Effector memory CD4-positive, alpha-beta T cell (primary cell): Measurements from ENCODE around the gene SIM2.

Experiments used
- DNase-seq, 3 donors: peaks; one replicate each; pipeline ENCODE4 v3.0.0-alpha.2; 2020
- H3K27ac ChIP-seq: 2 replicates; pipeline ENCODE4 v1.7.0; 2013; ENCODE audit warnings: mild to moderate bottlenecking, low read length, moderate library complexity; ENCODE audit not compliant: insufficient read depth, poor library complexity, severe bottlenecking
- H3K27me3 ChIP-seq: replicated peaks from 2 replicates; pipeline ENCODE4 v1.7.0; 2013; ENCODE audit warnings: mild to moderate bottlenecking, low read length; ENCODE audit not compliant: insufficient read depth, control insufficient read depth, poor library complexity, severe bottlenecking
- H3K36me3 ChIP-seq: 2 replicates; pipeline ENCODE4 v1.7.0; 2013; ENCODE audit warnings: mild to moderate bottlenecking, low read length, moderate library complexity; ENCODE audit not compliant: control insufficient read depth, insufficient read depth
- H3K4me1 ChIP-seq: 2 replicates; pipeline ENCODE4 v1.7.0; 2013; ENCODE audit warnings: low read length, mild to moderate bottlenecking; ENCODE audit not compliant: control insufficient read depth, insufficient read depth, poor library complexity, severe bottlenecking
- H3K4me3 ChIP-seq: 2 replicates; pipeline ENCODE4 v1.7.0; 2013; ENCODE audit warnings: low read length, low read depth, mild to moderate bottlenecking; ENCODE audit not compliant: insufficient read depth, poor library complexity, severe bottlenecking
- H3K9me3 ChIP-seq: 2 replicates; pipeline ENCODE4 v1.7.0; 2013; ENCODE audit warnings: mild to moderate bottlenecking, low read length, moderate library complexity; ENCODE audit not compliant: control insufficient read depth

The SIM2 gene

DNA sequence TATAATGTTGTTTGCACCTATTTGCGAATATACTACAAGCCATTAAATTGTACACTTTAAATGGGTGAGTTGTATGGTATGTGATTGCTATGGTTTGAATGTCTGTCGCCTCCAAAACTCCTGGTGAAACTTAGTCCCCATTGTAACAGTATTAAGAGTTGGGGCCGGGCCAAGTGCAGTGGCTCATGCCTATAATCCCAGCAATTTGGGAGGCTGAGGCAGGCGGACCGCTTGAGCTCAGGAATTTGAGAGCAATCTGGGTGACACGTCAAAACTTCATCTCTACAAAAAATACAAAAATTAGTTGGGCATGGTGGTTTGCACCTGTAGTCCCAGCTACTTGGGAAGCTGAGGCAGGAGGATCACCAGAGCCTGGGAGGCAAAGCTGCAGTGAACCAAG, 12.0 kb upstream of the SIM2 start:
- DNase-seq: no peak
- Histone ChIP-seq H3K27me3 (peaks cover 2% of the 10 kb centered on the region), H3K4me3 (no peak overlapping the region), H3K27ac (no peak overlapping the region), H3K9me3 (no peaks in the 10 kb centered on the region), H3K4me1 (no peaks in the 10 kb centered on the region), H3K36me3 (no peaks in the 10 kb centered on the region)

DNA sequence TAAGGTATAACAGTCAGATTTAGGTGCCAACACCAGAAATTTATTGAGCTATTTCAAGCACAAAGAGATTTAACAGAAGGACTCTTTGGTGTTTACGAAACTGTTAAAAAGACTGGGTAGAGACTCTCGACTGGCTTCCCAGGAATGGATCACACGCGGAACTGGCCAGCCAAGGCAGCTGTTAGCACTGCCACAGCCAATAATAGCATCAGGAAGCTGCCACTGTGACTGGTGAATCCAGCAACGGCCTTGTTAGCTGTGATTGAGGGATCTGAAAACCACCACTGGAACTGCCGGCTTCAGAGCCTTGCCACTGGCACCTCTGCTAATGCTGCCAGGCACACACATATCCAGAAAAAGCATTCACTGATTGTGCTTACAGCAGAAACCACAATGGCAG, 10.6 kb upstream of the SIM2 start:
- peaks cover 12% of the 10 kb centered on the region for H3K27me3 ChIP-seq

GRCh38 chr21:36689324-36689723, 9.6 kb upstream of the SIM2 start:
- no peaks in the 10 kb centered on the region for H3K4me1 ChIP-seq
- H3K27me3 ChIP-seq: peaks cover 22% of the 10 kb centered on the region
- H3K9me3 ChIP-seq: no peaks in the 10 kb centered on the region
- DNase-seq: no peak
- H3K36me3 ChIP-seq: no peaks in the 10 kb centered on the region
- H3K27ac ChIP-seq: no peak overlapping the region
- H3K4me3 ChIP-seq: no peak overlapping the region

More for the DNA sequence above, 10.6 kb upstream of the SIM2 start:
- H3K4me1 ChIP-seq: no peaks in the 10 kb centered on the region
- H3K9me3 ChIP-seq: no peaks in the 10 kb centered on the region
- no peak for DNase-seq
- no peaks in the 10 kb centered on the region for H3K36me3 ChIP-seq
- H3K4me3 ChIP-seq: no peak overlapping the region
- no peak overlapping the region for H3K27ac ChIP-seq

DNA sequence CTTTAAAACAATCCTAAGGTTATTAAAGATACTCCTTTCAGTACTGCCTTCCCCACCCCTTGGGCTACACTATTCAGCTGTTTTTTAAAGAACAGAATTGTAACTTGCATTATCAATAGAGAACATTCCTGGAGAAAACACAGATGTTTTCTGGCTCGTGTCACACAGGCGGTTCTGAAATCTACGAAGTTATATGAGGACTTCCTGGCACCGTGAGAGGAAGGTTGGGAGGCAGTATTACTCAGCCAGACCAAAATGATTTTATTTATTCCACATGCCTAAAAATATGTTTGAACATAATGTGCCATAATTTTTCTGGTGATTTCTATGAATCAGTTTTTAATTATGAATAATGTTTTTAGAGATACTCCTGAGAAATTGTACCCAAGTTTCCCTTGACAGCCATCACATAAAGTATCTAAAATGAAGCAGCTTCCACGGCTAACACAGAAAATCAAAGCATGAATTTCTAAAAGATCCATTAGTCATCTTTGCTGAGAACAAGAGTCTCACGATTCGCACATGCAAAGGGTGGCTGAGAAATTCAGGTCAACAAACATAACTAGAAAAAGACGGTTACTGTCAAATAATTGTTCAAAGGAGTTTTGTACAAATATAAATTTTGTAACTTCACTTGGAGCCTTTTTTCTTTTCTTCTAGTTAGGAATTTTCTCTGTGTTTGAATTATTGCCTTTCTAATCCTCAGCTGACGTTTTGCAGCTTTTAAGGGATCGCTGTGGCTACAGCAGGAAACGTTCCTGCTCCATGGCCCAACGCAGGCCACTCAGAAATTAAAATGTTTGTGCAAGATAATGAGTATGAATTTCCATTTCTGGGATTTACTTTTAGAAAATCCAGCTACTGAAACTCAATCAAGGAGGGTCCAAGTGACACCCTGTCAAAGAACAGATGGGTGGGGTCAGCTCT, 8.0 kb upstream of the SIM2 start:
- Histone ChIP-seq H3K27me3 (peaks cover 33% of the 10 kb centered on the region), H3K4me1 (no peaks in the 10 kb centered on the region), H3K27ac (no peak overlapping the region), H3K9me3 (no peaks in the 10 kb centered on the region), H3K4me3 (no peak overlapping the region), H3K36me3 (no peaks in the 10 kb centered on the region)
- DNase-seq: no peak

- H3K36me3 ChIP-seq: no peaks in the 10 kb centered on the region
- no peaks in the 10 kb centered on the region for H3K4me1 ChIP-seq
- no peak overlapping the region for H3K4me3 ChIP-seq
- no peak for DNase-seq
- no peak overlapping the region for H3K27ac ChIP-seq
- peaks cover 40% of the 10 kb centered on the region for H3K27me3 ChIP-seq
- no peaks in the 10 kb centered on the region for H3K9me3 ChIP-seq
These were observed 7.3 kb upstream of the SIM2 start for GRCh38 chr21:36691555-36692041.

- no peak overlapping the region for H3K4me3 ChIP-seq
- H3K36me3 ChIP-seq: no peaks in the 10 kb centered on the region
- H3K27me3 ChIP-seq: peaks cover 46% of the 10 kb centered on the region
- DNase-seq: no peak
- no peaks in the 10 kb centered on the region for H3K4me1 ChIP-seq
- H3K27ac ChIP-seq: no peak overlapping the region
- H3K9me3 ChIP-seq: no peaks in the 10 kb centered on the region
These were observed 6.6 kb upstream of the SIM2 start for GRCh38 chr21:36692114-36692834.

DNA sequence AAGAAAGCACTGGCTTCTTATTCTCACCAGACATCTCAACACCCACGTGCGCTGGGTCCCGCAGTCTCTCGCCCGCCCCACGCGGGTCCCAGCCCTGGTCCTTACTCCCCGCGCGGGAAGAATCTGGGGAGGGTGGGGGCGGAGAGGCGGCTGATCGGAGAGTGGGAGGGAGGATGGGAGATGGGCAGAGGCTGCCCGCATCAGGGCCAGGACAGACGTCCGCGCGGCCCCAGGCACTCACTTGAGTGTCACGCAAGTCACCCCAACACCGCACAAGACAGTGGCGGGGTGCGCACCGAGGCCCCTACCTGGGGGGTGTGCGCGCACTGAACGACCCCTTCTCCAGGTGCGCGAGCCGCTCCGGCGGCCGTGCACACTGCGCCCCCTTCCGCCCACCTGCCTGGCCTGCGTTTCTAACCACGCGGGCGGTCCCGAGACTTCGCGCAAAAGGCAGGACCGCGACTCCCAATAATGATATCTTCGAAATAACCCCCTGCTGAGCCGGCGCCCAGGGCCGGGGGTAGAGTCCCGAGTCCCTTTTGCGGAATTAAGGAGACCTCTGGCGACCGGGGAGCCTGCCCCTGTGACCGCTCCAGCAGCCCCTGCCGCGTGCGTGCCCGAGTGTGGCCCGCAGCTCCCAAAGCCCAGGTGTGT, 6.0 kb upstream of the SIM2 start:
- Histone ChIP-seq H3K9me3 (no peaks in the 10 kb centered on the region), H3K4me1 (no peaks in the 10 kb centered on the region), H3K27me3 (peaks cover 49% of the 10 kb centered on the region), H3K36me3 (no peaks in the 10 kb centered on the region), H3K4me3 (no peak overlapping the region), H3K27ac (no peak overlapping the region)
- no peak for DNase-seq

DNA sequence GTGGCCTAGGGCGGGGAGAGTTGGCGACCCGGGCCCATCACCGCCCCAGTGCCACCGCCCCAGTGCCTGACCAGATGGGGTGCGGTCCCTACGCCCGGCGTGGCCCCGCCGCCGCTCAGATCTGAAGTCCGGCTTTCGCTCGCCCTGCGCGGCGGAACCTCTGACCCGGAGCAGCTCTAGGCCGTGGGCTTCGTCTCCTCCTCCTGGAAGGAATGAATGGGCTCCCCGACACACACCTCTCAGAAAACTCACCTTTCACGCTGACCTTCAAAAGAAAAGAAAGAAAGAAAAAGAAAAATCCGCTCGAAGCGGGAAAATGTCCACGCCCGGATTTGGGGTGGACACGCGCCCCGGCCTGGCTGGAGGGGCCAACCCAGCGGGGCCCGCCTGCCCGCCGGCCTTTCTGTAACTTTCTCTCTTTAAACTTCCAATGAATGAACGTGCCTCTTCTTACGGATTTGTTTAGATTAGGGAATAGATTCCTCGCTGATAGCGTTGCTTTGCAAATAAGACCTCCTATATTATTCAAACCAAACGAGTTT, 5.4 kb upstream of the SIM2 start:
- peaks cover 54% of the 10 kb centered on the region for H3K27me3 ChIP-seq
- H3K36me3 ChIP-seq: no peaks in the 10 kb centered on the region
- DNase-seq: no peak
- no peak overlapping the region for H3K27ac ChIP-seq
- no peaks in the 10 kb centered on the region for H3K9me3 ChIP-seq
- no peaks in the 10 kb centered on the region for H3K4me1 ChIP-seq
- no peak overlapping the region for H3K4me3 ChIP-seq

DNA sequence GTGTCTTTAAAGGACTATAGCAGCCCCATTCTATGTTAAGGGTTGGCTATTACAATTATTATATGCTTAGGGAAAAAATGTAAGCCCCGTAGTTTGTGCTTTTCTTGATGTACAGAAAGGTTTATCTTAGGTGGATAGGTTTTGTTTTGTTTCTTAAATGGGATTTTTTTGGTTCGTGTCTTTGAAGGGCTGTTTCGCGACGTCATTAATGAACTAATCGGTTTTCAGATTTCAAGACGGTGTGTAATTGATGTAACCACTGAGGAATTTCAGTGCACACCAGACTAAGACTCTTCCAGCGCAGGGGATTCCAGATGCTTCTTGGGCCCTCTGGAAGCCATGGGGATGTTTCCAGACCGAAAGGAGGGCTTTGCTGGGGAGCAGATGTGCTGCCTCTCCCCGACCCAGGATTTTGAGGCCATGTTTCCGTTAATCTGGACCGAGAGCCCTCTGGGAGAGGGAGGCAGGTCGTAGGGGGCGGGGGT, 4.8 kb upstream of the SIM2 start:
- H3K9me3 ChIP-seq: no peaks in the 10 kb centered on the region
- H3K4me3 ChIP-seq: no peak overlapping the region
- DNase-seq: no peak
- no peaks in the 10 kb centered on the region for H3K4me1 ChIP-seq
- H3K27ac ChIP-seq: no peak overlapping the region
- peaks cover 55% of the 10 kb centered on the region for H3K27me3 ChIP-seq
- no peaks in the 10 kb centered on the region for H3K36me3 ChIP-seq
